K562 (cell line): ENCODE measurements around the gene PPIF. TPM values are rescaled to one million over a fixed set of nuclear protein-coding genes. Genes with fewer than 3 reads are reported as not detected.
A peak's percentile ranks its signal among the peaks of the same experiment; 100 is the strongest.

Source experiments
- C11orf30 ChIP-seq: fragments of 450-650 bp; IDR thresholded peaks from 2 replicates; pipeline ENCODE4 v1.6.1; 2016; ENCODE audit warnings: low read depth, mild to moderate bottlenecking
- CLOCK ChIP-seq: fragments of 250-450 bp; sonication (Bioruptor Pico); IDR thresholded peaks from 2 replicates; pipeline ENCODE4 v1.4.0; 2020; ENCODE audit warnings: mild to moderate bottlenecking, moderate library complexity, borderline replicate concordance
- GATA2 ChIP-seq: sonication (generic); formaldehyde crosslinking; IDR thresholded peaks from 2 replicates; pipeline ENCODE4 v1.4.0; 2020; ENCODE audit warnings: mild to moderate bottlenecking, missing genetic modification reagents
- HEY1 ChIP-seq: fragments of 250-450 bp; sonication (Bioruptor Pico); IDR thresholded peaks from 2 replicates; pipeline ENCODE4 v1.5.0; 2020; ENCODE audit warnings: mild to moderate bottlenecking, moderate library complexity, borderline replicate concordance
- MLX ChIP-seq, 2 experiments: fragments of 450-650 bp in 1 of 2; sonication (generic) in 1 of 2; formaldehyde crosslinking; conservative IDR thresholded peaks; 2 replicates each; pipeline versions ENCODE4 v1.4.0 to v1.8.1; 2020 to 2022; ENCODE audit warnings: mild to moderate bottlenecking in 1 of 2, missing genetic modification reagents in 1 of 2
- NR1H2 ChIP-seq: sonication (generic); formaldehyde crosslinking; IDR thresholded peaks from 2 replicates; pipeline ENCODE4 v1.4.0; 2020; ENCODE audit warnings: mild to moderate bottlenecking, missing genetic modification reagents
- PHTF2 ChIP-seq: fragments of 250-450 bp; sonication (Bioruptor Pico); IDR thresholded peaks from 2 replicates; pipeline ENCODE4 v1.5.0; 2021; ENCODE audit warnings: mild to moderate bottlenecking
- SP1 ChIP-seq: sonication (generic); formaldehyde crosslinking; IDR thresholded peaks from 2 replicates; pipeline ENCODE4 v1.8.1; 2022; ENCODE audit warnings: mild to moderate bottlenecking, missing genetic modification reagents
- SREBF2 ChIP-seq: sonication (generic); formaldehyde crosslinking; IDR thresholded peaks from 2 replicates; pipeline ENCODE4 v1.4.0; 2020; ENCODE audit warnings: mild to moderate bottlenecking, missing genetic modification reagents
- STAT5B ChIP-seq: fragments of 250-450 bp; sonication (Bioruptor Pico); IDR thresholded peaks from 2 replicates; pipeline ENCODE4 v1.8.0; 2021; ENCODE audit warnings: mild to moderate bottlenecking, inconsistent platforms
- XRCC5 ChIP-seq: fragments of 200-400 bp; formaldehyde crosslinking; IDR thresholded peaks from 2 replicates; pipeline ENCODE4 v1.6.1; 2017; ENCODE audit warnings: low read depth, mild to moderate bottlenecking, low read length
- ZBTB9 ChIP-seq: fragments of 450-650 bp; formaldehyde crosslinking; IDR thresholded peaks from 2 replicates; pipeline ENCODE4 v1.4.0; 2020; ENCODE audit warnings: mild to moderate bottlenecking, moderate library complexity
- ZNF121 ChIP-seq: sonication (generic); formaldehyde crosslinking; conservative IDR thresholded peaks from 2 replicates; pipeline ENCODE4 v1.8.0; 2022; ENCODE audit warnings: missing genetic modification reagents
- ZNF134 ChIP-seq: fragments of 250-450 bp; sonication (Bioruptor Pico); conservative IDR thresholded peaks from 2 replicates; pipeline ENCODE4 v1.4.0; 2020
- ZNF143 ChIP-seq: sonication (generic); formaldehyde crosslinking; IDR thresholded peaks from 2 replicates; pipeline ENCODE4 v1.9.0; 2022; ENCODE audit warnings: mild to moderate bottlenecking, missing genetic modification reagents
- polyA plus RNA-seq, 8 experiments: library from polyadenylated mRNA; depleted of rRNA in 4 of 8; stranded (reverse) in 5 of 8; unstranded in 3 of 8; fragments of >200 nt; fragmentation: Nextera tagmentation in 2 of 8; fragmentation: Illumina TruSeq in 1 of 8; extraction: Ambion mirVana in 2 of 8; extraction: Trizol in 1 of 8; gene quantifications; 2 replicates each; pipeline versions ENCODE4 v1.2.1 to v1.2.3, GENCODE V29; 2011 to 2014; ENCODE audit warnings: inconsistent platforms in 1 of 8, missing spikeins in 1 of 8
- total RNA-seq, 7 experiments: library from RNA; depleted of rRNA in 6 of 7; stranded (reverse); fragments of >200 nt in 6 of 7; fragmentation: Illumina TruSeq in 2 of 7; extraction: Trizol in 2 of 7; gene quantifications; 2 replicates each; pipeline versions ENCODE4 v1.2.1 to v1.2.3, GENCODE V29; 2011 to 2021; ENCODE audit warnings: low replicate concordance in 1 of 7

Gene PPIF
- total and polyA plus RNA-seq, 9 of the 15 experiments (the other 6 are each of a cell fraction or from before 2014, with no cell fraction given): 40.9 to 287 (median 117) TPM

DNA sequence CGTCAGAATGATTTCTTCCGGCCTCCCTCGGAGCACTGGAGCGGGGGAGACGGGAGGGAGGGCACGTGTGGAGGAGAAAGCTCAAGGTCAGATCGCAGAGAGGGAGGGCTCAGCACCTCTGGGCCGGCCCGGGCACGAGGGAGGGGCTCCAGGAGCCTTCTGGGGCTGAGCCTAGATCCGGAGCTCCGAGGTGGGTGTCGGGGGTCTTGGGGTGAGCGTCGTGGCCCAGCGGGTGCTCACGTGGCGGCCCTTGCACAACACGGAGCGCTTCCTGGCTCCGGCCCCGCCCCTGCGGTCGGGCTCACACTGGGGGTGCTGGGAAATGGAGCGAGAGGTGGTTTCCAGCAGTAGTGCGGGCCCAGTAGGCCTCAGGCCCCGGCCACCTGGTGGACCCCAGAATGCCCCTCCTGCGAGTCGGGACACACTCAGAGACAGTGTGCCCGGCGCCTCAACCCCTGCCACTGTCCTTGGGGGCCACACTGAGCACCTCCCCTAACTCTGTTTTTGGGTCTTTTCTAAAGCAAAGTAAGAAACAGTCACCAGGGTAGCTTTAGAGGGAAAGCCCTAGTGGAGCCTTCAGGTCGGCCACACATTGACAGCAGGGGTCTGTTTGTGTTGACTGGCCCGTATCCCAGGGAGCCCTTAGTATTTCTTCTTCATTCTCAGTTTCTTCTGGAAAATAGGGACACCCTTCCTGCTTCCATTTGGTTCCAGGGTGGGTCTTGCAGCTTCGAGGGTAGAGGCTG, 798 bp downstream of the PPIF start (continued):
- peak; percentile 85; the same call in 1 of the 2 replicates for TF ChIP-seq ZBTB9 (CRISPR knock-in tag)
- TF ChIP-seq C11orf30: no peak
- TF ChIP-seq HEY1: no peak
- TF ChIP-seq XRCC5: peak; percentile 82; the same call in 1 of the 2 replicates
- no peak for TF ChIP-seq STAT5B (CRISPR knock-in tag)
- no peak for TF ChIP-seq SREBF2 (CRISPR knock-in tag)
- TF ChIP-seq ZNF134 (CRISPR knock-in tag): peak; percentile 21; the same call in 1 of the 2 replicates
- TF ChIP-seq MLX (CRISPR knock-in tag; conservative IDR thresholded peaks at IDR 0.05): no peak
- no peak for TF ChIP-seq CLOCK (CRISPR knock-in tag)
- no peak for TF ChIP-seq ZNF121
- TF ChIP-seq SP1 (CRISPR knock-in tag): peak; percentile 25; the same call in 1 of the 2 replicates
- TF ChIP-seq NR1H2: no peak
- no peak for TF ChIP-seq GATA2
- no peak for TF ChIP-seq PHTF2
- 0 out of 2 replicates have a peak, but pooled peaks have one; percentile 62 for TF ChIP-seq ZNF143 (CRISPR knock-in tag)
